BLaER1 treated with 17β-estradiol and CSF1 and Interleukin-3, amounts not matched to agents 10 nM and 100 nM (cell line): ENCODE measurements around the gene SLC6A13.

ENCODE experiments used
- H3K27ac ChIP-seq, 11 experiments: shearing (Covaris generic); formaldehyde crosslinking; 2 replicates each; pipeline ENCODE4 v1.8.1; 2022
- H3K27me3 ChIP-seq, 11 experiments: shearing (Covaris generic); formaldehyde crosslinking; 2 replicates each; pipeline ENCODE4 v1.8.1; 2022
- H3K36me3 ChIP-seq, 11 experiments: shearing (Covaris generic); formaldehyde crosslinking; 2 replicates each; pipeline ENCODE4 v1.8.1; 2022
- H3K4me1 ChIP-seq, 10 experiments: shearing (Covaris generic); formaldehyde crosslinking; 2 replicates each; pipeline ENCODE4 v1.8.1; 2022
- H3K4me2 ChIP-seq, 11 experiments: shearing (Covaris generic); formaldehyde crosslinking; 2 replicates each; pipeline ENCODE4 v1.8.1; 2022
- H3K4me3 ChIP-seq, 10 experiments: shearing (Covaris generic); formaldehyde crosslinking; 2 replicates each; pipeline ENCODE4 v1.8.1; 2022
- H3K9ac ChIP-seq, 11 experiments: shearing (Covaris generic); formaldehyde crosslinking; 2 replicates each; pipeline ENCODE4 v1.8.1; 2022
- H3K9me3 ChIP-seq, 11 experiments: shearing (Covaris generic); formaldehyde crosslinking; replicated peaks in 1 of 11; 2 replicates each; pipeline ENCODE4 v1.8.1; 2022
- H4K20me1 ChIP-seq, 11 experiments: shearing (Covaris generic); formaldehyde crosslinking; 2 replicates each; pipeline ENCODE4 v1.8.1; 2022
- Cebpa-rat ChIP-seq, 11 experiments: shearing (Covaris generic); IDR thresholded peaks; 2 replicates each; pipeline ENCODE4 v1.8.1; 2022

The SLC6A13 gene

GRCh38 chr12:203462-204260, 59.0 kb downstream of the SLC6A13 start:
- no peak overlapping the region for H3K4me2 ChIP-seq
- no peak overlapping the region for H3K4me3 ChIP-seq
- H3K36me3 ChIP-seq: no peaks in the 10 kb centered on the region; a peak in 1 of 22 replicates
- no peaks in the 10 kb centered on the region; a peak in 1 of 22 replicates for H4K20me1 ChIP-seq
- no peak for TF ChIP-seq Cebpa-rat (IDR thresholded peaks at IDR 0.05)
- no peak overlapping the region for H3K27ac ChIP-seq
- H3K9ac ChIP-seq: no peak overlapping the region
- H3K9me3 ChIP-seq: no peaks in the 10 kb centered on the region
- H3K4me1 ChIP-seq: no peaks in the 10 kb centered on the region
- H3K27me3 ChIP-seq: no peaks in the 10 kb centered on the region

DNA sequence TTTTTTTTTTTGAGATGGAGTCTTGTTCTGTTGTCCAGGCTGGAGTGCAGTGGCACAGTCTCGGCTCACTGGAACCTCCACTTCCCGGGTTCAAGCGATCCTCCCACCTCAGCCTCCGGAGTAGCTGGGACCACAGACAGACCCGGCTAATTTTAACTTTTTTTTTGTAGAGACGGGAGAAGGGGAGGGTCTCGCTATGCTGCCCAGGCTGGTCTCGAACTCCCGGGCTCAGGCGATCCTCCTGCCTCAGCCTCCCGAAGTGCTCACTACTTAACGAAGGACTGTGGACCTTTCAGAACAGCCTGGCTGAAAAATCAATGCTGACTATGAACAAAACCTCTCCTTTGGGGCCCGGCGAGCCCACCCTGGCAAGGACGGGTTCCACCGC, 59.6 kb downstream of the SLC6A13 start:
- Histone ChIP-seq H3K27ac (no peak overlapping the region), H3K4me3 (no peak overlapping the region), H3K4me1 (no peaks in the 10 kb centered on the region), H3K9ac (no peak overlapping the region), H3K36me3 (no peaks in the 10 kb centered on the region; a peak in 1 of 22 replicates), H4K20me1 (no peaks in the 10 kb centered on the region; a peak in 1 of 22 replicates), H3K27me3 (no peaks in the 10 kb centered on the region), H3K4me2 (no peak overlapping the region), H3K9me3 (no peaks in the 10 kb centered on the region)
- TF ChIP-seq Cebpa-rat (IDR thresholded peaks at IDR 0.05): no peak

DNA sequence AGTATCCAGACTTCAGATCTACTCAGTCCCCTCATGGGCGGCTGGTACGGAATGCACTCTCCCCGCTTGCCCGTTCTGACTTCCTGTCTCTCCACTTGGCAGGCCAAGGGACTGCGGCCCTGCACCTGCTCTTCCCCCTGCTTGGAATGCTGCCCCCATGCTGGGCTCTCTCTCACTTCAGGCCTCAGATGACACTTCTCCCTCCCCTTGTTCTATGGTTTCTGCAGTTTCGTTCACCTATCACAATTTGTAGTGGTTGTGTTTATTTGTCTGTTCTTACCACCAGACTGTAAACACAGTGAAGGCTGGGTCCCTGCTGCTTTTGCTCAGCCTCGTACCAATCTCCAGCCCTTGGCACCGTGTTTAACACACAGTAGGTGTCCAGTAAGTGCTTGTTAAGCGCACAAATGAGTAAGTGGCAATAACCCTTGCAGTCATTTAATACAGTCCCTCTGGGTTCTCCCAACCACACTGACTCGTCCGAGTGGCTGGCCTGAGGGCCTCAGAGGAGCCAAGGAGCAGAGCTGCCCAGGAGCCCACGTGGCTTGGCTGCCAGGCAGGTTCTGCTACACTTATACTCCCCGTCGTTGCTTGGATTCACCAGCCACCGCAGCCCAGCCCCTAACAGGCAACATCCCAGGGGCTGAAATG, 60.4 kb downstream of the SLC6A13 start:
- H3K27me3 ChIP-seq: no peaks in the 10 kb centered on the region
- H4K20me1 ChIP-seq: no peaks in the 10 kb centered on the region; a peak in 1 of 22 replicates
- no peak overlapping the region for H3K4me2 ChIP-seq
- no peak for TF ChIP-seq Cebpa-rat (IDR thresholded peaks at IDR 0.05)
- no peaks in the 10 kb centered on the region; a peak in 1 of 22 replicates for H3K36me3 ChIP-seq
- no peak overlapping the region for H3K9ac ChIP-seq
- no peak overlapping the region for H3K4me3 ChIP-seq
- peaks cover 0 to 5% (median 3%) of the 10 kb centered on the region in 10 experiments; a peak in 5 of 20 replicates for H3K4me1 ChIP-seq
- H3K27ac ChIP-seq: no peak overlapping the region
- H3K9me3 ChIP-seq: no peaks in the 10 kb centered on the region

DNA sequence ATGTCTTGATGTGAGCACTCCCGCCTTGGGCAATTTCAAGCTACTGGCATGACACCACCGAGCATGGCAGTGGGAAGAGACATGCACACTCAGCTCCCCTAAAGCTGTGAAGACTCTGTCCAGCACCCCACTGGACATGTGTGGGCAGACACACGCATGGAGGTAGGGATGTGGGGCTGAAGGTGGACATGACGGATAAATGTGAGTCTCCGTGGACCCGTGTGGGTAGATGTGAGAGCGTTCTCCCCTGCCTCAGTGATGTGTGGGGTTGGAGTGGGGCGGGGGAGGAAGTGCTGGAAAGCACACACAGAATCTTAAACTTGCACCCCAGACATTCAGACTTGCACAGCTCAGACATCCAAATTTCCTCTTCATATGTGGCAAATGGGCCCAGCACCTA, 61.3 kb downstream of the SLC6A13 start:
- Histone ChIP-seq H3K4me3 (no peak overlapping the region), H4K20me1 (no peaks in the 10 kb centered on the region; a peak in 1 of 22 replicates), H3K9ac (no peak overlapping the region), H3K4me2 (no peak overlapping the region), H3K36me3 (no peaks in the 10 kb centered on the region; a peak in 1 of 22 replicates), H3K9me3 (peaks cover 0 to 7% (median 0%) of the 10 kb centered on the region in 11 experiments; a peak in 1 of 22 replicates), H3K4me1 (peaks cover 0 to 5% (median 4%) of the 10 kb centered on the region in 10 experiments; a peak in 5 of 20 replicates), H3K27me3 (no peaks in the 10 kb centered on the region), H3K27ac (no peak overlapping the region)
- TF ChIP-seq Cebpa-rat (IDR thresholded peaks at IDR 0.05): no peak

- Histone ChIP-seq H3K9ac (no peak overlapping the region), H3K27ac (no peak overlapping the region), H4K20me1 (no peaks in the 10 kb centered on the region; a peak in 1 of 22 replicates), H3K27me3 (no peaks in the 10 kb centered on the region), H3K4me2 (no peak overlapping the region), H3K4me1 (peaks cover 0 to 5% (median 4%) of the 10 kb centered on the region in 10 experiments; a peak in 5 of 20 replicates), H3K4me3 (no peak overlapping the region), H3K36me3 (no peaks in the 10 kb centered on the region; a peak in 1 of 22 replicates), H3K9me3 (peaks cover 0 to 7% (median 0%) of the 10 kb centered on the region in 11 experiments; a peak in 1 of 22 replicates)
- TF ChIP-seq Cebpa-rat (IDR thresholded peaks at IDR 0.05): no peak
These were observed 63.9 kb downstream of the SLC6A13 start for GRCh38 chr12:198705-199104.

GRCh38 chr12:197911-198695, 64.5 kb downstream of the SLC6A13 start:
- Histone ChIP-seq H3K9me3 (peaks cover 0 to 7% (median 0%) of the 10 kb centered on the region in 11 experiments; a peak in 1 of 22 replicates), H4K20me1 (no peaks in the 10 kb centered on the region; a peak in 1 of 22 replicates), H3K9ac (no peak overlapping the region), H3K36me3 (no peaks in the 10 kb centered on the region; a peak in 1 of 22 replicates), H3K4me2 (no peak overlapping the region; a peak in 1 of 22 replicates), H3K27me3 (no peaks in the 10 kb centered on the region), H3K4me1 (peaks cover 0 to 5% (median 4%) of the 10 kb centered on the region in 10 experiments; a peak in 5 of 20 replicates), H3K4me3 (no peak overlapping the region), H3K27ac (no peak overlapping the region)
- no peak for TF ChIP-seq Cebpa-rat (IDR thresholded peaks at IDR 0.05)

DNA sequence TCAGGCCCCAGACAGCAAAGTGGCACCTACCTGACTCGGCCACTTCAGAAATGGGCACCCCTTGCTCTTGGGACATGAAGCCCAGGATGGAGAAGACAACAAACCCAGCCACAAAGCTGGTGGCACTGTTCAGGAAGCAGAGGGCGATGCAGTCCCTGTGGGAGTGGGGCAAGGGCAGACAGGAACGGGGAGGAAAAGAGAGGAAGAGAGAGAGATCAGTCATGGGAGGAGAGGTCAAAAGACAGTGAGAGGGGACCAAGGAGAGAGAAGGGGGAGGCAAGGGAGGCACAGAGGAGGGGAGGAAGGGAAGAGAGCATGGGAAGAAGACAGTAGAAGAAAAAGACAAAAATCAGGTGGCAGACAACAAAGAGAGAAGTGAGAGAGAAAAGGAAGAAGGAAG, 65.3 kb downstream of the SLC6A13 start:
- no peak overlapping the region for H3K9ac ChIP-seq
- peak overlapping the region in 7 of 11 experiments; percentile 11 to 39 (median 25); a peak in 8 of 22 replicates for H3K4me2 ChIP-seq
- peaks cover 0 to 5% (median 4%) of the 10 kb centered on the region in 10 experiments; a peak in 5 of 20 replicates for H3K4me1 ChIP-seq
- H4K20me1 ChIP-seq: no peaks in the 10 kb centered on the region; a peak in 1 of 22 replicates
- TF ChIP-seq Cebpa-rat (IDR thresholded peaks at IDR 0.05): no peak
- no peaks in the 10 kb centered on the region; a peak in 1 of 22 replicates for H3K36me3 ChIP-seq
- no peak overlapping the region for H3K27ac ChIP-seq
- no peaks in the 10 kb centered on the region for H3K27me3 ChIP-seq
- H3K4me3 ChIP-seq: no peak overlapping the region
- H3K9me3 ChIP-seq: peaks cover 0 to 7% (median 0%) of the 10 kb centered on the region in 11 experiments; a peak in 1 of 22 replicates

GRCh38 chr12:196436-196835, 66.2 kb downstream of the SLC6A13 start:
- Histone ChIP-seq H3K36me3 (no peaks in the 10 kb centered on the region; a peak in 1 of 22 replicates), H3K4me3 (no peak overlapping the region), H3K27ac (no peak overlapping the region), H3K4me1 (peaks cover 0 to 5% (median 4%) of the 10 kb centered on the region in 10 experiments; a peak in 5 of 20 replicates), H3K27me3 (no peaks in the 10 kb centered on the region), H3K9ac (no peak overlapping the region), H3K4me2 (no peak overlapping the region), H3K9me3 (peaks cover 0 to 7% (median 0%) of the 10 kb centered on the region in 11 experiments; a peak in 1 of 22 replicates), H4K20me1 (no peaks in the 10 kb centered on the region; a peak in 1 of 22 replicates)
- no peak for TF ChIP-seq Cebpa-rat (IDR thresholded peaks at IDR 0.05)
